ENCODE measurements around the gene TRMT61B. TPM values are rescaled to one million over a fixed set of nuclear protein-coding genes. Genes with fewer than 3 reads are reported as not detected.
A peak's percentile ranks its signal among the peaks of the same experiment; 100 is the strongest.

Gene TRMT61B
- total and polyA plus RNA-seq, 2 donors: 11.3 to 42.4 TPM

GRCh38 chr2:28833740-28834470 is 36.2 kb downstream of the TRMT61B start:
- Histone ChIP-seq H3K36me3 (ENCODE audit: control insufficient read depth in 2 of 2, insufficient read depth in 2 of 2, low read length in 1 of 2) (no peaks in the 10 kb centered on the region), H3K27ac (ENCODE audit: low read depth in 1 of 2, low read length in 1 of 2) (no peak overlapping the region), H3K27me3 (ENCODE audit: control insufficient read depth in 2 of 2, insufficient read depth in 1 of 2, low read length in 1 of 2) (no peaks in the 10 kb centered on the region), H3K4me3 (ENCODE audit: low read length in 2 of 2) (no peak overlapping the region), H3K9me3 (ENCODE audit: control insufficient read depth in 2 of 2, insufficient read depth in 1 of 2, low read length in 1 of 2) (no peaks in the 10 kb centered on the region), H3K4me1 (ENCODE audit: control insufficient read depth in 2 of 2, insufficient read depth in 2 of 2, low read length in 2 of 2) (no peaks in the 10 kb centered on the region)
- DNase-seq (ENCODE audit: low read depth in 6 of 9, low spot score in 9 of 9): no peak
- 94% methylated on average over 2 of the region's 2 CpGs for WGBS

GRCh38 chr2:28828382-28828781 is 41.7 kb downstream of the TRMT61B start:
- Histone ChIP-seq H3K36me3 (ENCODE audit: control insufficient read depth in 2 of 2, insufficient read depth in 2 of 2, low read length in 1 of 2) (no peaks in the 10 kb centered on the region), H3K27ac (ENCODE audit: low read depth in 1 of 2, low read length in 1 of 2) (no peak overlapping the region), H3K27me3 (ENCODE audit: control insufficient read depth in 2 of 2, insufficient read depth in 1 of 2, low read length in 1 of 2) (no peaks in the 10 kb centered on the region), H3K4me1 (ENCODE audit: control insufficient read depth in 2 of 2, insufficient read depth in 2 of 2, low read length in 2 of 2) (no peaks in the 10 kb centered on the region), H3K4me3 (ENCODE audit: low read length in 2 of 2) (no peak overlapping the region), H3K9me3 (ENCODE audit: control insufficient read depth in 2 of 2, insufficient read depth in 1 of 2, low read length in 1 of 2) (no peaks in the 10 kb centered on the region)
- WGBS: 96% methylated on average over 2 of the region's 2 CpGs
- DNase-seq (ENCODE audit: low read depth in 6 of 9, low spot score in 9 of 9): no peak

GRCh38 chr2:28824870-28825269 is 45.2 kb downstream of the TRMT61B start:
- H3K9me3 ChIP-seq (ENCODE audit: control insufficient read depth in 2 of 2, insufficient read depth in 1 of 2, low read length in 1 of 2): no peaks in the 10 kb centered on the region
- H3K36me3 ChIP-seq (ENCODE audit: control insufficient read depth in 2 of 2, insufficient read depth in 2 of 2, low read length in 1 of 2): no peaks in the 10 kb centered on the region
- no peaks in the 10 kb centered on the region for H3K4me1 ChIP-seq (ENCODE audit: control insufficient read depth in 2 of 2, insufficient read depth in 2 of 2, low read length in 2 of 2)
- no peaks in the 10 kb centered on the region for H3K27me3 ChIP-seq (ENCODE audit: control insufficient read depth in 2 of 2, insufficient read depth in 1 of 2, low read length in 1 of 2)
- no peak for DNase-seq (ENCODE audit: low read depth in 6 of 9, low spot score in 9 of 9)
- H3K4me3 ChIP-seq (ENCODE audit: low read length in 2 of 2): no peak overlapping the region
- H3K27ac ChIP-seq (ENCODE audit: low read depth in 1 of 2, low read length in 1 of 2): no peak overlapping the region

GRCh38 chr2:28824207-28824606 is 45.9 kb downstream of the TRMT61B start:
- no peaks in the 10 kb centered on the region for H3K4me1 ChIP-seq (ENCODE audit: control insufficient read depth in 2 of 2, insufficient read depth in 2 of 2, low read length in 2 of 2)

GRCh38 chr2:28822036-28822435 is 48.1 kb downstream of the TRMT61B start:
- Histone ChIP-seq H3K4me1 (ENCODE audit: control insufficient read depth in 2 of 2, insufficient read depth in 2 of 2, low read length in 2 of 2) (no peaks in the 10 kb centered on the region), H3K27me3 (ENCODE audit: control insufficient read depth in 2 of 2, insufficient read depth in 1 of 2, low read length in 1 of 2) (no peaks in the 10 kb centered on the region), H3K36me3 (ENCODE audit: control insufficient read depth in 2 of 2, insufficient read depth in 2 of 2, low read length in 1 of 2) (no peaks in the 10 kb centered on the region), H3K27ac (ENCODE audit: low read depth in 1 of 2, low read length in 1 of 2) (no peak overlapping the region), H3K4me3 (ENCODE audit: low read length in 2 of 2) (no peak overlapping the region), H3K9me3 (ENCODE audit: control insufficient read depth in 2 of 2, insufficient read depth in 1 of 2, low read length in 1 of 2) (no peaks in the 10 kb centered on the region)
- DNase-seq (ENCODE audit: low read depth in 6 of 9, low spot score in 9 of 9): no peak

More at GRCh38 chr2:28824207-28824606, 45.9 kb downstream of the TRMT61B start:
- over 99% methylated on average over 2 of the region's 2 CpGs for WGBS
- no peak overlapping the region for H3K27ac ChIP-seq (ENCODE audit: low read depth in 1 of 2, low read length in 1 of 2)
- no peak for DNase-seq (ENCODE audit: low read depth in 6 of 9, low spot score in 9 of 9)
- no peaks in the 10 kb centered on the region for H3K36me3 ChIP-seq (ENCODE audit: control insufficient read depth in 2 of 2, insufficient read depth in 2 of 2, low read length in 1 of 2)
- H3K9me3 ChIP-seq (ENCODE audit: control insufficient read depth in 2 of 2, insufficient read depth in 1 of 2, low read length in 1 of 2): no peaks in the 10 kb centered on the region
- H3K27me3 ChIP-seq (ENCODE audit: control insufficient read depth in 2 of 2, insufficient read depth in 1 of 2, low read length in 1 of 2): no peaks in the 10 kb centered on the region
- H3K4me3 ChIP-seq (ENCODE audit: low read length in 2 of 2): no peak overlapping the region

GRCh38 chr2:28821295-28821958 is 48.7 kb downstream of the TRMT61B start:
- H3K27me3 ChIP-seq (ENCODE audit: control insufficient read depth in 2 of 2, insufficient read depth in 1 of 2, low read length in 1 of 2): no peaks in the 10 kb centered on the region
- no peaks in the 10 kb centered on the region for H3K4me1 ChIP-seq (ENCODE audit: control insufficient read depth in 2 of 2, insufficient read depth in 2 of 2, low read length in 2 of 2)
- 9% methylated on average over 8 of the region's 8 CpGs for WGBS
- no peak overlapping the region for H3K4me3 ChIP-seq (ENCODE audit: low read length in 2 of 2)
- no peaks in the 10 kb centered on the region for H3K36me3 ChIP-seq (ENCODE audit: control insufficient read depth in 2 of 2, insufficient read depth in 2 of 2, low read length in 1 of 2)
- peak; percentile 26 to 80 (median 58) for DNase-seq (ENCODE audit: low read depth in 6 of 9, low spot score in 9 of 9)
- H3K27ac ChIP-seq (ENCODE audit: low read depth in 1 of 2, low read length in 1 of 2): no peak overlapping the region
- no peaks in the 10 kb centered on the region for H3K9me3 ChIP-seq (ENCODE audit: control insufficient read depth in 2 of 2, insufficient read depth in 1 of 2, low read length in 1 of 2)

GRCh38 chr2:28818053-28818452 is 52.1 kb downstream of the TRMT61B start:
- Histone ChIP-seq H3K27ac (ENCODE audit: low read depth in 1 of 2, low read length in 1 of 2) (no peak overlapping the region), H3K36me3 (ENCODE audit: control insufficient read depth in 2 of 2, insufficient read depth in 2 of 2, low read length in 1 of 2) (no peaks in the 10 kb centered on the region), H3K9me3 (ENCODE audit: control insufficient read depth in 2 of 2, insufficient read depth in 1 of 2, low read length in 1 of 2) (no peaks in the 10 kb centered on the region), H3K4me1 (ENCODE audit: control insufficient read depth in 2 of 2, insufficient read depth in 2 of 2, low read length in 2 of 2) (no peaks in the 10 kb centered on the region), H3K4me3 (ENCODE audit: low read length in 2 of 2) (no peak overlapping the region), H3K27me3 (ENCODE audit: control insufficient read depth in 2 of 2, insufficient read depth in 1 of 2, low read length in 1 of 2) (no peaks in the 10 kb centered on the region)
- WGBS: 96% methylated on average over 3 of the region's 3 CpGs
- DNase-seq (ENCODE audit: low read depth in 6 of 9, low spot score in 9 of 9): no peak

- peak; percentile 27 to 85 (median 67) for DNase-seq (ENCODE audit: low read depth in 6 of 9, low spot score in 9 of 9)
- peaks cover 0 to 6% of the 10 kb centered on the region in 2 donors for H3K36me3 ChIP-seq (ENCODE audit: control insufficient read depth in 2 of 2, insufficient read depth in 2 of 2, low read length in 1 of 2)
- H3K27ac ChIP-seq (ENCODE audit: low read depth in 1 of 2, low read length in 1 of 2): peak within 1 kb of the TSS in 1 of 2 donors; percentile 28
- H3K27me3 ChIP-seq (ENCODE audit: control insufficient read depth in 2 of 2, insufficient read depth in 1 of 2, low read length in 1 of 2): peaks cover 0 to 8% of the 10 kb centered on the region in 2 donors
- H3K4me1 ChIP-seq (ENCODE audit: control insufficient read depth in 2 of 2, insufficient read depth in 2 of 2, low read length in 2 of 2): peaks cover 6 to 14% of the 10 kb centered on the region in 2 donors
- H3K4me3 ChIP-seq (ENCODE audit: low read length in 2 of 2): peak within 1 kb of the TSS; percentile 51 to 65
- 8% methylated on average over 97 of the region's 97 CpGs for WGBS
- peaks cover 0 to 3% of the 10 kb centered on the region in 2 donors for H3K9me3 ChIP-seq (ENCODE audit: control insufficient read depth in 2 of 2, insufficient read depth in 1 of 2, low read length in 1 of 2)
These were observed 59.5 kb downstream of the TRMT61B start, which contains the start of gene SPDYA for GRCh38 chr2:28810384-28811285. TSS of gene SPDYA (plus strand) at chr2:28810834. CDS start at chr2:28816015, 5,181 bp downstream.
